ENCODE data around the gene CNKSR1.

DNA sequence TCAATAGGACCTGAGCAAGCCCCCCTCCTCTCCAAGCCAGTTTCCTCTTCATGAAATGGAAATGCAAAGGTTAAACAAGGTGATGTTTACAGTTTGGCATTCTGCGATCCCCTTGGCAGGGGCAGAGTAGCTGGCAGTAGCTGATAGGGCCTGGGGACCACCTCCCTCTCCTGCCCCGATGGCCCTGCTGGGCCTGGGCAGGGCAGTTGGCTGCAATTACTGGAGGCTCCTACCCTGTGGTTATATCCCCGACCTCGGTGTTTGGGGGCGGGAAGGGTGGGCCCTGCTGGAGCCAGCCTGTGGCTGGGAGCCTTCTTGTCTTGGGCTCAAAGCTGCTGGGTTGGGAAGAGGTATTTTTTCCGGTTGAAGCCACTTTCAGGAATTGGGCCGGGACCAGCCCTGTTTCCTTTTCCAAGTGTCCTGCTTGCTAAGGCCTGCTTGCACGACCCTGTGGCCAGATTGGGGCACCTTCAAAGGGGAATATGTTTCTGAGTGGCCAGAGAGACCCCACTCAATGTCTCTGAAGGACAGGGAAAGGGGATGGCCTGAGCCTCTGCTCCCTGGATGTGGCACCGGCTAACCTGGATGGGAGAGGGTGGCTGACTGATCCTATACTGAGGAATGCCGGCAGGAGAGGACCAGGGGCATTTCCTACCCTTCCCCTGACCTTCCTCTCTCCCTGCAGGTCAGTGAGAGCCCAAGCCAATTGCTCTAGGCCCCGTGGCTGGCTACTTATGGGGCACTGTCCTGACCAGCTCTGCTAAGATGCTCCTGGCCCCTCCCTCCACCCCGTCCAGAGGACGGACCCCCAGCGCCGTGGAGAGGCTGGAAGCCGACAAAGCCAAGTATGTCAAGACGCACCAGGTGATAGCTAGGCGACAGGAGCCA is 16.5 kb upstream of the CNKSR1 start:
- no peak for TF ChIP-seq CTCF (IDR thresholded peaks at IDR 0.05; ENCODE audit: control extremely low read depth in 1 of 3, insufficient read depth in 1 of 3, low read depth in 1 of 3, low read length in 3 of 3)
- no peak for TF ChIP-seq CEBPB (IDR thresholded peaks at IDR 0.05; ENCODE audit: low read depth, low read length)
- TF ChIP-seq RBBP5 (IDR thresholded peaks at IDR 0.05; ENCODE audit: borderline replicate concordance, low read depth, low read length) = no peak
- TF ChIP-seq, protein P1, sequence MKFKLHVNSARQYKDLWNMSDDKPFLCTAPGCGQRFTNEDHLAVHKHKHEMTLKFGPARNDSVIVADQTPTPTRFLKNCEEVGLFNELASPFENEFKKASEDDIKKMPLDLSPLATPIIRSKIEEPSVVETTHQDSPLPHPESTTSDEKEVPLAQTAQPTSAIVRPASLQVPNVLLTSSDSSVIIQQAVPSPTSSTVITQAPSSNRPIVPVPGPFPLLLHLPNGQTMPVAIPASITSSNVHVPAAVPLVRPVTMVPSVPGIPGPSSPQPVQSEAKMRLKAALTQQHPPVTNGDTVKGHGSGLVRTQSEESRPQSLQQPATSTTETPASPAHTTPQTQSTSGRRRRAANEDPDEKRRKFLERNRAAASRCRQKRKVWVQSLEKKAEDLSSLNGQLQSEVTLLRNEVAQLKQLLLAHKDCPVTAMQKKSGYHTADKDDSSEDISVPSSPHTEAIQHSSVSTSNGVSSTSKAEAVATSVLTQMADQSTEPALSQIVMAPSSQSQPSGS (IDR thresholded peaks at IDR 0.05; ENCODE audit: low read length) = no peak
- TF ChIP-seq POLR2A (IDR thresholded peaks at IDR 0.05; ENCODE audit: control extremely low read depth in 1 of 2, low read depth in 2 of 2, low read length in 2 of 2) = no peak; a peak in 1 of 3 replicates
- no peak for TF ChIP-seq RAD21 (IDR thresholded peaks at IDR 0.05 in 1 of 2, conservative IDR thresholded peaks at IDR 0.05 in 1 of 2; ENCODE audit: low read depth in 2 of 2, low read length in 2 of 2)
- TF ChIP-seq BACH1 (IDR thresholded peaks at IDR 0.05; ENCODE audit: low read length) = no peak
- TF ChIP-seq EZH2 (IDR thresholded peaks at IDR 0.05; ENCODE audit: low read depth, low read length, severe bottlenecking) = no peak
- no peak for TF ChIP-seq YY1 (IDR thresholded peaks at IDR 0.05; ENCODE audit: low read depth, low read length)
- TF ChIP-seq GABPA (IDR thresholded peaks at IDR 0.05; ENCODE audit: borderline replicate concordance, insufficient read depth, low read length) = no peak
